Measurements from ENCODE around the gene PSAPL1. TPM values are rescaled to one million over a fixed set of nuclear protein-coding genes. Genes with fewer than 3 reads are reported as not detected.

The PSAPL1 gene
- polyA plus RNA-seq, 1 of the 3 experiments (the other 2 are of a cell fraction) = 0.03 TPM

DNA sequence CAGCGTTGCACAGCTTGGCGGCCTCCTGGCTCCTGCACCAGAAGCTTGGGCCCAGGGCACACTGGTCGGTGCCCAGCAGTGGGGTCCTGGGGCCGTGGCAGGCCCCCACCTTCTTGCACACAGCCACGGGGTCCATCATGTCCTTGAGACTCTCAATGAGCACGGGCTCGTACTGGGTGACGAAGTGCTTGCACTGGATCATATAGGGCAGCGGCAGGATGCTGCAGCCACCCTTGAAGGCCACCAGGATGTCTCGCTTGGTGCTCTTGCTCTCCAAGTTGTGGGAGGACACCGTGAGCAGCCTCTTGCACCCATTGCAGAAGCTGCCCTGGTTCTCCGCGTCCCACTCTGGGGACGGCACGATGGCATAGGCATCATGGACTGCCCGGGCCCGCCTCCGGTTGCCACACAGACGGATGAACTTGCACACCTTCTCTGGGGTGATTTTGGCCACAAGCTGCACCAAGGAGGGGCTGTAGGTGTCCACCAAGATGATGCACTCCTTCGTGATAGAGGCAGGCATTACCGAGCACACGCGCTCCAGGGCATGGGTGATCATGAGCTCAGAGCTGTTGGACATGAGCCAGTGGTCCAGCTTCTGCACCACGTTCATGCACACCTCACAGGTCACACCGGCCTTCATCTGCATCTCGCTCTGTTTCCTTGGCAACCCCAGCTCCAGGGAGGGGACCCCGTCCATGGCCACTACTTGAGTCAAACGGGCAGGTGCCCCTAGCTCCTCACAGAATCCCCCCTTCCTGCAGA lies 1.2 kb downstream of the PSAPL1 start:
- POLR2A ChIA-PET = no interaction called here

DNA sequence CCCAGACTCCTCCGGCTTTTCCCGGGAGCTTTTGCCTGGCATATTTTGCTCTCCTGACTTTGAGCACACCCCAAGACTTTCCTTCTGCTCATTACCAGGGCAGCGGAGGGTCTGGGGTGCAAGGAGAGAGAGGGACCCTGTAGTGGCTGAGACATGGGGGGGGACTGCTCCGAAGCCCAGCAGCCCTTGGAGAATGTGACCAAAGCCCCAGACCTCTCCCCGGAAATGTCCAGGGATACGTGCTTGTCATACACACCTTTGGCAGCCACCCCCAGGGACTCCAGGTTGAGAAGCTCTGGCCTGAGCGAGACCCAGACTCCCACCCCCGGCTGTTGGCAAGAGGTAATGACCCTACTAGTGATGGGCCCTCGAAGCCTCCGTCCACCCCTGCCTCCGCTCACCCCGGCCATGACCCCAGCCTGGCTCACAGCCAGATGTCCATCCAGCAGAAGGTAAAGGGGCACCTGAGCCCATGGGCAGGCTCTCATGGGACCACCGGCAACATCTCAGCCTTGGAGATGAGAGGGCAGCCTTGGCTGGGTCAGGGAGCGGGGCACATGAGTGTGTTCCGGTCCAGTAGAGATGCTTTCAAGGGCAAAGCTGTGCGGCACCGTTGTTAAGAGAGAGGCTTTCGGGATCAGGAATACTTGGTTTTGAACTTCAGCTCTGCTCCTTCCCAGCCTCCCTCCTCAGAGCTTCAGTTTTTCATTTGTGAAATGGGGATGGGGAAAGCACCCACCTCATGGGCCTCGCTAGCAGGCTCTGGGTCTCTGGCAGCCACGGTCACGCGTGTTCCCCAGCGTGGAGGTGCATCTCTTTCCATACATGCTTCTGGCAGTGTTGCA lies 2.0 kb downstream of the PSAPL1 start:
- Histone ChIP-seq H3K27ac (ENCODE audit: low read depth in 2 of 2, low read length in 1 of 2) (no peak overlapping the region), H3K79me2 (ENCODE audit: insufficient read depth) (no peaks in the 10 kb centered on the region), H3K4me1 (ENCODE audit: control insufficient read depth in 1 of 2, insufficient read depth in 2 of 2, low read depth in 1 of 2, low read length in 1 of 2) (no peaks in the 10 kb centered on the region; a peak in 1 of 4 replicates), H3K9ac (no peak overlapping the region), H2AFZ (ENCODE audit: low read depth) (no peak overlapping the region), H3K9me3 (no peaks in the 10 kb centered on the region), H3K27me3 (ENCODE audit: insufficient read depth) (no peaks in the 10 kb centered on the region), H3K4me3 (ENCODE audit: low read depth in 2 of 2, low read length in 1 of 2) (no peak overlapping the region), H3K36me3 (replicated peaks in 1 of 2; ENCODE audit: control insufficient read depth in 1 of 2, insufficient read depth in 2 of 2, low read length in 1 of 2) (no peaks in the 10 kb centered on the region), H3F3A (replicated peaks; ENCODE audit: insufficient read depth) (no peaks in the 10 kb centered on the region), H3K4me2 (no peak overlapping the region), H4K20me1 (ENCODE audit: insufficient read depth) (no peaks in the 10 kb centered on the region), H3K9me2 (no peaks in the 10 kb centered on the region)
- DNase-seq = no peak
- POLR2A ChIA-PET = no interaction called here
- no peak for TF ChIP-seq MXI1 (IDR thresholded peaks at IDR 0.05; ENCODE audit: low read depth, low read length)
- 91% methylated on average over 14 of the region's 23 CpGs for WGBS (ENCODE audit: low lambda C conversion rate)
- CTCF ChIA-PET = no interaction called here

More for the DNA sequence above, 1.2 kb downstream of the PSAPL1 start:
- no peaks in the 10 kb centered on the region for H3F3A ChIP-seq (replicated peaks; ENCODE audit: insufficient read depth)
- H3K27ac ChIP-seq (ENCODE audit: low read depth in 2 of 2, low read length in 1 of 2) = no peak overlapping the region
- H3K9ac ChIP-seq = no peak overlapping the region
- no peaks in the 10 kb centered on the region for H3K79me2 ChIP-seq (ENCODE audit: insufficient read depth)
- CTCF ChIA-PET = interaction anchor here (0.7 kb wide), 1 partner anchor 13 kb away, joined by 3 read pairs; no protein-coding TSS in a partner anchor
- H3K4me1 ChIP-seq (ENCODE audit: control insufficient read depth in 1 of 2, insufficient read depth in 2 of 2, low read depth in 1 of 2, low read length in 1 of 2) = no peaks in the 10 kb centered on the region; a peak in 1 of 4 replicates
- H3K4me2 ChIP-seq = no peak overlapping the region
- TF ChIP-seq TCF12 (IDR thresholded peaks at IDR 0.05) = no peak
- TF ChIP-seq SIN3A (IDR thresholded peaks at IDR 0.05; ENCODE audit: borderline replicate concordance, low read depth, low read length) = no peak
- no peak for TF ChIP-seq SMC3 (IDR thresholded peaks at IDR 0.05; ENCODE audit: low read depth, low read length)
- TF ChIP-seq POLR2AphosphoS5 (IDR thresholded peaks at IDR 0.05; ENCODE audit: low read depth, low read length) = no peak
- TF ChIP-seq, protein P1, sequence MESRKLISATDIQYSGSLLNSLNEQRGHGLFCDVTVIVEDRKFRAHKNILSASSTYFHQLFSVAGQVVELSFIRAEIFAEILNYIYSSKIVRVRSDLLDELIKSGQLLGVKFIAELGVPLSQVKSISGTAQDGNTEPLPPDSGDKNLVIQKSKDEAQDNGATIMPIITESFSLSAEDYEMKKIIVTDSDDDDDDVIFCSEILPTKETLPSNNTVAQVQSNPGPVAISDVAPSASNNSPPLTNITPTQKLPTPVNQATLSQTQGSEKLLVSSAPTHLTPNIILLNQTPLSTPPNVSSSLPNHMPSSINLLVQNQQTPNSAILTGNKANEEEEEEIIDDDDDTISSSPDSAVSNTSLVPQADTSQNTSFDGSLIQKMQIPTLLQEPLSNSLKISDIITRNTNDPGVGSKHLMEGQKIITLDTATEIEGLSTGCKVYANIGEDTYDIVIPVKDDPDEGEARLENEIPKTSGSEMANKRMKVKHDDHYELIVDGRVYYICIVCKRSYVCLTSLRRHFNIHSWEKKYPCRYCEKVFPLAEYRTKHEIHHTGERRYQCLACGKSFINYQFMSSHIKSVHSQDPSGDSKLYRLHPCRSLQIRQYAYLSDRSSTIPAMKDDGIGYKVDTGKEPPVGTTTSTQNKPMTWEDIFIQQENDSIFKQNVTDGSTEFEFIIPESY (IDR thresholded peaks at IDR 0.05; ENCODE audit: borderline replicate concordance, low read depth) = no peak
- no peak for DNase-seq
- H3K9me2 ChIP-seq = no peaks in the 10 kb centered on the region
- 67% methylated on average over 17 of the region's 28 CpGs for WGBS (ENCODE audit: low lambda C conversion rate)
- H4K20me1 ChIP-seq (ENCODE audit: insufficient read depth) = no peaks in the 10 kb centered on the region
- H2AFZ ChIP-seq (ENCODE audit: low read depth) = no peak overlapping the region
- H3K27me3 ChIP-seq (ENCODE audit: insufficient read depth) = no peaks in the 10 kb centered on the region
- H3K9me3 ChIP-seq = no peaks in the 10 kb centered on the region
- H3K4me3 ChIP-seq (ENCODE audit: low read depth in 2 of 2, low read length in 1 of 2) = no peak overlapping the region
- no peaks in the 10 kb centered on the region for H3K36me3 ChIP-seq (replicated peaks in 1 of 2; ENCODE audit: control insufficient read depth in 1 of 2, insufficient read depth in 2 of 2, low read length in 1 of 2)
